AML-193 (cell line): ENCODE results near the gene PSMD2.
"Not testable (repeated sequence)": the region's sequence is repeated elsewhere in the genome, so short reads cannot be mapped to it uniquely, and the experiment has no call there.

Experiments used
- DNase-seq, 2 experiments: peaks; one replicate each; lab custom pipeline; 2025; lab: John Stamatoyannopoulos, UW

PSMD2 gene

DNA sequence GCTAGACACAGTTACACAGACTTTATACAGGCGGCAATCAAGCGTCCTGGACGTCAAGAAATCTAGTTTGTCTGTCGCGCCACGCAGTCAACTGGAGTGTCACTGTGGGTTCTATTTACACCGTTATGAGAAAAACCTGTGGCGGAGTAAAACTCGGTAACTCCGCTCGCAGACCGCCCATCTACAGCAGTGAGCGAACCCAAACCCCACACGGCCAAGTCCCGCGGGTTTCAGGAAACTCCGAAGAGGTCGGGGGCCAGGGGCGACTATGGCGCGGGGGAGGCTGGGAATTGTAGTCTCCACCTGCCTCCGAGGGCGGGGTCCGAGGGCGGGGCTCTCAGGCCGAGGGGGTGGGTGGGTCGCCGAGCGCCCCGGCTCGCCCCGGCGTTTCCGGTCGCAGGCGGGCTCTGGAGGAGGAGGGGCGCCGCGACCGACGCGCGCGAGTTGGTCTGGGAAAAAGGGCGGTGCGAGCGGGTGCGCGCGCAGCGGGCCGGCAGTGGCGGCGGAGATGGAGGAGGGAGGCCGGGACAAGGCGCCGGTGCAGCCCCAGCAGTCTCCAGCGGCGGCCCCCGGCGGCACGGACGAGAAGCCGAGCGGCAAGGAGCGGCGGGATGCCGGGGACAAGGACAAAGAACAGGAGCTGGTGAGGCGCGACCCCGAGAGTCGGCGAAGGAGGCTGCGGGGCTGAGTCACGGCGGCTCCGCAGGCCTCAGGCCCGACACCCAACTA, at the start of gene PSMD2:
Gene PSMD2, plus strand, starts transcription at position 483 of the 729 bp plus-strand sequence. Its CDS starts 26 bp downstream, at position 509.
- DNase-seq = peak; percentile 95 to 96

DNA sequence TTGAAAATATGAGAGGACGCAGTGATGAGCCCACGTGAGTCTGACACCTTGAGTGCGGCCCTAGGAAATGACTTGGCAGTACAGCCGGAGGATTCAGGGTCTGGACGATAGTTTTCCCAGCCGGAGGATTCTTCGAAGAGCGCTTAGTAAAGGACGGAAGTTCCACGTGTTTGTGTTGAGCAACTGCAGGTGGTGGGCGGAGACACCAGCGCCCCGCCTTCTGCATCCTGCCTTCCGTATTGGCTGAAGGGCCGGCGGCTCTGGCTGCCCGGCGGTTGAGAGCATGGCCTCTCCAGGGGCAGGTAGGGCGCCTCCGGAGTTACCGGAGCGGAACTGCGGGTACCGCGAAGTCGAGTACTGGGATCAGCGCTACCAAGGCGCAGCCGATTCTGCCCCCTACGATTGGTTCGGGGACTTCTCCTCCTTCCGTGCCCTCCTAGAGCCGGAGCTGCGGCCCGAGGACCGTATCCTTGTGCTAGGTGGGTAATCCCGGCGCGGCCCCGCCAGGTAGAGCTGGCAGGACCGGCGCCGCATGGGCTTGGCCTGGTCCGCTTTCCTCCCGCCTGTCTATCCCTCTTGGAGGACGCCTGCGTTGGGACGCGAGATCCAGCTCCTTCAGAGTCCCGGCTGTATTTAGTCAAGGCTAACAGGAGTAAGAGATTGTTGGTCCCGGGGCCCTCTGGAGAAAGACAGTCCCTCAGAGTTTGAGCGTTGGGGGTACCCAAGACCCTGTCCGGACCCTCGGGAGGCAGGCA, 49.5 kb upstream of the PSMD2 start, which contains the start of gene EEF1AKMT4:
Gene EEF1AKMT4, plus strand, starts transcription at position 261 of the 755 bp plus-strand sequence. Its CDS starts 23 bp downstream, at position 284.
- peak; percentile 99 for DNase-seq

DNA sequence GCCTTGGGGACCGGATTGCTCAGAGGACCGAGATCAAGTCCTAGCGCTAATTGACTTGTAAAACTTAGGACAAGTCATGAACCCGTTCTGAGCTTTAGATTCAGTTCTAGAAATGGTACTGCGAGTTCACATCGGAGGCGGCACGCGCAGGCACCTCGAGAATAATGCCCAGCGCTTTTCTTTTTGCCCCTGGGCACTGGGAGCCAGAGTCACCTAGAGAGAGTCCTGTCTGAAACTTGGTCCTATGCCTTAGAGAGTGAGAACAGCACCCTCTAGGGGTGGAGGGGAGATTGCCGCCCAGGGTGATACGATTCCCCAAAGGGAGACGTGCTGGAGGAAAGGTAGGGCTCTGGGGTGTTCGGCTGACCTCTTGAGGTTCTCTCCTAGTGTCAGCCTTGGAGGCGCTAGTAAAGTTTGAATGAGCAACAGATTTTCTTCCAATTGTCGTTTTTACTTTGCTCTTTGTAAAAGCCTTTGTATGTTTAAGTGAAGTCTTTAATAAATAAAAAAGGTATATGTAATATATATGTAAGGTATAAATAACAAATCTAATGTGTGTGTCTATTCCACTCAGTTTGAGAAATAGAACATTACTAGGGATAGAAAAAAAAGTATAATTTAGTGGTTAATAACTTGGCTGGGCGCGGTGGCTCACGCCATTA, 48.7 kb upstream of the PSMD2 start:
- DNase-seq = peak; percentile 97 to 98

DNA sequence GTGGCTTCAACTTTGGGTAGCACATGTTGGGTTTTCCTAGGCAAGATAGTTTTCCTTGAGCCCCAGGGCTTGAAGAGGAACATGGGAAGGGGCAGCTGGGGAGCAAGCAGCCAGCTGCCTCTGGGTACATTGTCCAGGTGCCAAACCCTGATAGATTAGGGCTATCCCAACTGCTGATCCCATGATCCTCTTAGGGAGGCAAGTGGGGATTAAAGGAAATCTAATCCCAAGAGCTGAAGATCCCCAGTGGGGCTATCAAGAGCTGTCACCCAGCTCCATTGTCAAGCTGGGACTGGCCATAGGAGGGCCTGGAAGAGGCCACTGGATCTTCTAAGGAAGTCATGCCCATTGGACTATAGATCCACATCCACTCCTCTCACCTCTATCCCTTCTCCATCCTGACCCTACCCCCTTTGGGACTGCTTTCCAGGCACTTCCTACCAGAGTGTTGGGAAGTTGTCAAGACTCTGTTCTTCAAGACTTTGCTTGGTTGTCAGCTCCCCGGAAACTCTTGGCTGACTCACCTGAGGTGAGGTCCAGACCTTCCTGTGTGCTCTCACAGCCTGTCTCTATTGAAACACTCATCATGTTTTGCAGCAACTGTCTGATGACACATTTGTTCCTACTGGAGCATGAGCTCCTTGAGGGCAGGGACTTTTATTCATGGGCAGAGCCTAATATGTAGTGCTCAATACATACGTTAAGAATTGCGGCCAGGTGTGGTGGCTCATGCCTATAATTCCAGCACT, 43.6 kb upstream of the PSMD2 start:
- no peak for DNase-seq

DNA sequence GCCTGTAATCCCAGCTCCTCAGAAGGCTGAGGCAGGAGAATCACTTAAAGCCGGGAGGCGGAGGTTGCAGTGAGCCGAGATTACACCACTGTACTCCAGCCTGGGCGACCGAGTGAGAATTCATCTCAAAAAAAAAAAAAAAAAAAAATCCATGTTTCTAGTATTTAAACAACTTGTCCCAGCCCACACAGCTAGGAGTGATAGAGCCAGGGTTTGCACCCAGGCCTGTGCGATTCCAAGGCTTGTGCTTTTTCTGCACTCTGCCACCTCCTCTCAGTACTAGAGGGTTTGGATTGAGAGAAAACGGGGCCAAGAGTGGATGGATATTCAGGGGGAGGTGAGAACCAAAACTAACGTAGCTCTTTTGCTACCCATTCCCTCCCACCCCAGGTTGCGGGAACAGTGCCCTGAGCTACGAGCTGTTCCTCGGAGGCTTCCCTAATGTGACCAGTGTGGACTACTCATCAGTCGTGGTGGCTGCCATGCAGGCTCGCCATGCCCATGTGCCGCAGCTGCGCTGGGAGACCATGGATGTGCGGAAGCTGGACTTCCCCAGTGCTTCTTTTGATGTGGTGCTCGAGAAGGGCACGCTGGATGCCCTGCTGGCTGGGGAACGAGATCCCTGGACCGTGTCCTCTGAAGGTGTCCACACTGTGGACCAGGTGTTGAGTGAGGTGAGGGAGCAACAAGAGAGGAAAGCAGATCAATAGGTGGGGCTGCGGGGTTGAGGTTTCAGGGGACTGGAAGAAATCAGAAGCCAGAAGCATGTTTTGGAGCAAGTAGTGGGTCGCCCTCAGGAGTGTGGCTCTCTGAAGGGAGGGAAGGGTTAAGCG, 41.7 kb upstream of the PSMD2 start:
- DNase-seq = no peak

DNA sequence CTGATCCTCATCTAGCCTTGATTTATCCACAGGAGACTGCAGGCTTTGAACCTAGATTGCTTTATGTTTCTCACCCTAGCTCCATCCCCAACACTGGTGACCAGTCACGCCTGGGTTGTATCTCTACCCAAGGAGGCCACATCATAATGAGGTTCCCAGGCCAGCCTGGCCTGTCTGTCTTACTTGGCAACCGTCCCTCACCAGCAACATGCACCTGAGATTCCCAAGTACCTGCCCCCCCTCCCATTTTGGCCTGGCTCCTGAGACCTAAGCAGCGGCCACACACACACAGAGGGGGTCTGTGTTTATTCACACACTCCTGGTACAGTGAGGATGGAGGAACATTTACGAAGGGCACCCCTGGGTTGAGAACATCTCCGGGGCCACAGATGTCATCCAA, 40.1 kb upstream of the PSMD2 start:
- DNase-seq = no peak

DNA sequence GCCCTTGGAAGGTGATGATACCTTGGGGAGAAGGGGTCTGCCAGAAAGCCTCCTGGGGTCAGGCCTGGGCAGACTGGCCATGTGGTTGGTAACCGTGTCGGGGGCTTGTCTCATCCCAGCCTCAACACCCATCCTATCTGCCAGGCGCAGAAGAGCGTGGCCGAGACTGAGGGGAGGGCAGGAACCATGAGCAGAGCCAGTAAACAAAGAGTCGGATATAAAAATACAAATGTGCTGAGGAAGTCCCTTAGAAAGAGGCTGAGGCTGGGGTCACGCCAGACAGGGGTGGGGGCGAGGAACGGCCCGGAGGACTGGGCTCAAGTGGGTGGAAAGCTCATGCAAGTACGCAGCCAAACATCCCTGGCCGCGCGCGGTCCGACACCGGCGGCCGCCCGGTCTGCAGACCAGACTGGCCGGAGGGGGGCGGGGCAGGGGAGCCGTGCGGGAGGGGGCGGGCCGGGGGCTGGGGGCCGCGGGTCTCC, 39.6 kb upstream of the PSMD2 start:
- DNase-seq = no peak

DNA sequence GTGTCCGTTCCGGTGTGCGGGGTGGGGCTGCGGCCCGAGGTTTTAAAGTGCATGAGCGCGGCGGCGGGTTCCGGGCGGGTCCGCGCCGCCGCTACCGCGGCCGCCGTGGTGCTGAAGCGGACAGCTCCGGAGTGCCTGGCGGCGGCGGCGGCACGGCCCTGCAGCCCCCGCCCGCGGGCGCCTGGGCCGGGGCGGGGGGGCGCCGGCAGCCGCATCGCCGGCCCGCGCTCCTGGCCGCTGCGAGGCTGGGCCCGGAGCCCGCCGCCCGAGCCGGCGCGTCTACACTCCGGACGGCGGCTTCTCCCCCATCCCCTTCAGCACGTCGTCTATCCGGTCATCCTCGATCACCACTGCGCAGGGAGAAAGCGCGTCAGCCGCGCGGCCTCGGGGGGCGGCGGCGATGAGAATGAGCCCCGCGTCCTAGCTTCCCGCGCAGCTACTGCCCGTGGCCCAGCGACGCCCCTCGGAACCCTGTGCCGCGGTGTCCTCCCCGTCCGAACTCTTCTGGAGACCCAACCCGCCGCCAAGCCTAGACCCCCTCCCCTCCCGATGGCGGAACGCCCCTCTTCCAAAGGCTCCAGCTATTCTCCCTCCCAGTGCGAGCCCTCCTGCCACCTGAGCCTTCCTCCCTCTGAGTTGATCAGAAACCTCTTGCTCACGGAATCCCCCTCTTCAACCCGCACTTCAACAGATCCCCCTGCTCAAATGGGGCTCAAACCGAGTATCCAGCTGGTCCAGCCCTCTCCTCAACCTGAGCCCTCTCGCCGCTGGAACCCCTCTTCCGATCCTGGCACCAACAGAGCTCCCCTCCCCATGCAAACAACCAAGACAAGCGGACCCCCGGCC, 38.9 kb upstream of the PSMD2 start:
- DNase-seq = no peak

DNA sequence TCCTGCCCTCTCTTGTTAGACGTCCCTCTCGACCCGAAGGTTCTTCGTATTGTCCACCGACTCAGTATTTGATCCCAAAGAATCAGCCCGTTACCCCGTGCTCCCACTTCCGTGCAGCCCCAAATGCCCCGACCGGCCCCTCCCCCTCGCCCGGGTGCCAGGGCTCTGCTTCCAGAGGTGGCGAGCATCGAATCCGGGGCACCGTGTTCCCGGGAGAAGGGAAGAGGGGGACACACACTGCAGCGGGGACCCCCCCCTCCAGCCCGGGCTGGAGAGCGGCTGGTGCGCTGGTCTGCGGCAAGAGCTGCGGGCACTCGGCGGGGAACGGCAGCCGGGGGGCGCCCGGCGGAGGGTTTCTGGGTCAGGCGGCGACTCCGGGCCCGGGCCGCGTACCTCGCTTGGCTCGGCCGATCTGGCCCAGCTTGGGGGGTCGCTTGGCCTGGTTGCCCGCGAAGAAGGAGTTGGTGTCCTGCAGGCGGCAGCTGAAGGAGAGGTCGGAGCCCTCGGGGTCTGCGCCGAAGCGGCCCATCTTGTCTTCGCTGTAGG, 38.2 kb upstream of the PSMD2 start:
- no peak for DNase-seq

DNA sequence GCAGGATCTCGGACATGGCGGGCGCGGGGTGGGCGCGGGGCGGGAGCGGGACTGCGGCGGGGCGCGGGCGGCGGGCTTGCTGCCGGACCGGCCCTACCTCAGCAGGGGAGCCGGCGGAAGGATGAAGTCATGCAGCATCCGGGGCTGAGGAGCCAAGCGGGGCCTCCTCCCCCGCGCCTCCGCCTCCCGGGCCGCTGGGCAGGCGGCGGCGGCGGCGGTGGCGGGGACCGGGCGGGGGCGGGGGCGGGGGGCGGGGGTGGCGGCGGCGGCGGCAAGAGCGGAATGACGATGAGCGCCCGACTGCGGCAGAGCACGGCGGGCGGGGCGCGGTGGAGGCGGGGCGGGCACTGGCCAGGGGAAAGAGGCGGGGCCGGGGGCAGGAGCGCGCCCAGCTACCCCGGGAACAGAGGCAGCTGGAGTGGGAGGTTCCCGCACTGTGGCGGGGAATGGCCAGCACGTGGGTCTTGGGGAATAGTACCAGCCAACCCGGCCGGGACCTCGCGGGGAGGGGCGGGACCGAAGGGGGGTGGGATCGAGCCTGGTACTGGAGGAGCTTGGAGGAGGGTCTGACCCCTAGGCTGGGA, 37.7 kb upstream of the PSMD2 start, which contains the start of gene CAMK2N2:
Gene CAMK2N2, minus strand, starts transcription at position 284 of the 584 bp plus-strand sequence. Its CDS starts 268 bp downstream, at position 16.
- peak; percentile 73 to 79 for DNase-seq

DNA sequence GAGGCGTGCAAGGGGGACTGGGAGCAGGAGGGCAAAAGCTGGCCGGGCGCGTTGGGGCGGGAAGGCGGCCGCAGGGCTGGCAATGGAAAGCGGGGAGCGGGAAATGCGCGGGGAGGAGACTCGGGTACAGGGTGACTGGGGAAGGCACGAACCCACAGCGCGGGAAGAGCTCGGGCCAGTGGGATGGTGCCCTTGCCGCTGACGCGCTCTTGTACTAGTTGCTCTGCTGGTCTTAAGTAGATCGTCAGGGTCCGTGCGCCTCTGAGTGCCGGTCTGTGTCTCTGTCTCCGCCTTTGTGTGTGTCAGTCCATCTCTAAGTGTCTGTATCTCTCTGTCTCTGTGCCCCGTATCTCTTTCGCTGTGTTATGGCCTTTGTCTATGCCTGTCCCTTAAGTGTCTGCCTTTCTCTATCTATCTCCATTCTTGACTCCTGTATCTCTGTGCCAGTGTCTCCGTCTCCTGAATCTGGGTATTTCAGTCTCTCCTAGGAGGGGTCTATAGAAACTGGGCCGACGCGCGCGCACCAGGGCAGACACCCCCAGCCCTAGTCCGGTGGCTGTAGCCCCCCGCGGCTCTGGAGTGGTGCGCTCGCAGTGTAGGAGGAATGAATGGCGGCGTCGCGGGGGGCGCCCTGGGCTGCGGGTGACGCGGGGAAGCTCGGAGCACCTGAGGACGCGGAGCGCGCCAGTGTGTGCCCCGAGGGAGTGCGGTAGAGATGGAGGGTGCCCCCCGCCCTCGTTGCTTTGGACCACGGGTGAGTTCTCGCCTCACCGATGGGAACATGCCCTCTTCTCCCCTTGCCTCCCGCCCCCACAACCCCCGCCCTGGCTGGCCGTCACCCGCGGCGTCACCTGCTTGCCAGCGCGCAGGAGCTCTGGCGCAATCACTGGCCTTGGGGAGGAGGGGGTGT, 36.9 kb upstream of the PSMD2 start:
- DNase-seq = peak; percentile 56 to 62

DNA sequence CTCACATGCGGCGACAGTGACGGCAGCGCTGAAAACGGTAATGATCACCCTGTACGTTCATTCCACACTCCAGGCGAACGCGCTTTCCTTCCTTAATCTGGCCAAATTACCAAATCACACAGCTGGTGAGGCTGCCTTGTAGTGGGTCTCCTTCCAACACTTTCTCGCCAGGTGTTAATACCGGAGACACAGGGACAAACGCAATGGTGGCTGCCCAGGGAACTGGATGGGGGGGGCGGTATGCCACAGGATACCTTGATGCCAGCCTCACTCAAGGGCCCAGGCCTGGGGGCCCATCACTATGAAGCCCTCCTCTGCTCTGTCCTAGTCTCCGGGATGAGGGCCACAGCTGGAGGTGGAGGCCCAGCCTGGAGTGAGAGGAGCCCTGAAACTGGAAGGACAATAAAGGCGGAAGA, 36.3 kb upstream of the PSMD2 start:
- no peak for DNase-seq

DNA sequence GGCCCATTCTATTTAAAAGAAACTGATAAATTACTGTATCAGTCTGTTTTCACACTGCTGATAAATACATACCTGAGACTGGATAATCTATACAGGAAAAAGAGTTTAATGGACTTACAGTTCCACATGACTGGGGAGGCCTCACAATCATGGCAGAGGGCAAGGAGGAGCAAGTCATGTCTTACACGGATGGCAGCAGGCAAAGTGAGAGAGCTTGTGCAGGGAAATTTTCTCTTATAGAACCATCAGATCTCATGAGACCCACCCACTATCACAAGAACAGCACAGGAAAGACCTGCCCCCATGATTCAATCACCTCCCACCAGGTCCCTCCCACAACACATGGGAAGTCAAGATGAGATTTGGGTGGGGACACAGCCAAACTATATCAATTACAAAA, 31.8 kb upstream of the PSMD2 start:
- DNase-seq = not testable (repeated sequence)

DNA sequence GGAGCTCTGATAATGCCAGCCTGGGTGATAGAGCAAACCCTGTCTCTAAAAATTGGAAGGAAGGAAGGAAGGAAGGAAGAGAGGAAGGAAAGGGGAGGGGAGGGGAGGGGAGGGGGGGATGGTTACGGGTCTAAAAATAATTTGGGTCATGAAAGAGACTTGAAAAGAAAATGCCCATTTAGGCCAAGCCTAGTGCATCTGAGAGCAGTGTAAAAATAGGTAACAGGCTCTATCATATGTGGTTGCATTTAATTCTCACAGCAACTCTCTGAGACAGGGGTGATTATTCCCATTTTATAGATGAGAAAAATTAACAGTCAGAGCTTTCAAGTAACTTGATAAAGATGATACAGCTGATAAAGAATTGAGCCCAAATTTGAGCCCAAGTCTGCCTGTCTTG, 26.8 kb upstream of the PSMD2 start:
- DNase-seq = no peak

DNA sequence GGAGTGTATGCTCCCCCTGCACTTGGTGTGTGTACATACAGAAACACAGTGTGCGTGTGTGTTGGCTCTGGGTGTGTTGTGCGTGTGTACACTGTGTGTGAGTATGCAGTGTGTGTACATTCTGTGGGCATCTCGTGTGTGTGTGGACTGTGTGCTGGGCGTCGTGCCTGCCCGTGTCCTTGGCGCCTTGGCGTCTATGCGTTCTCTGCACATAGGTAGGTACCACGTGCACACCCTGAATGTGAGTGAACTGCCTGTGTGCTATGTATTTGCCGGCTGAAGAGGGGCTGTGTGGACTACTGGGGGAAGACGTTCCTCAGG, 23.7 kb upstream of the PSMD2 start:
- no peak for DNase-seq

DNA sequence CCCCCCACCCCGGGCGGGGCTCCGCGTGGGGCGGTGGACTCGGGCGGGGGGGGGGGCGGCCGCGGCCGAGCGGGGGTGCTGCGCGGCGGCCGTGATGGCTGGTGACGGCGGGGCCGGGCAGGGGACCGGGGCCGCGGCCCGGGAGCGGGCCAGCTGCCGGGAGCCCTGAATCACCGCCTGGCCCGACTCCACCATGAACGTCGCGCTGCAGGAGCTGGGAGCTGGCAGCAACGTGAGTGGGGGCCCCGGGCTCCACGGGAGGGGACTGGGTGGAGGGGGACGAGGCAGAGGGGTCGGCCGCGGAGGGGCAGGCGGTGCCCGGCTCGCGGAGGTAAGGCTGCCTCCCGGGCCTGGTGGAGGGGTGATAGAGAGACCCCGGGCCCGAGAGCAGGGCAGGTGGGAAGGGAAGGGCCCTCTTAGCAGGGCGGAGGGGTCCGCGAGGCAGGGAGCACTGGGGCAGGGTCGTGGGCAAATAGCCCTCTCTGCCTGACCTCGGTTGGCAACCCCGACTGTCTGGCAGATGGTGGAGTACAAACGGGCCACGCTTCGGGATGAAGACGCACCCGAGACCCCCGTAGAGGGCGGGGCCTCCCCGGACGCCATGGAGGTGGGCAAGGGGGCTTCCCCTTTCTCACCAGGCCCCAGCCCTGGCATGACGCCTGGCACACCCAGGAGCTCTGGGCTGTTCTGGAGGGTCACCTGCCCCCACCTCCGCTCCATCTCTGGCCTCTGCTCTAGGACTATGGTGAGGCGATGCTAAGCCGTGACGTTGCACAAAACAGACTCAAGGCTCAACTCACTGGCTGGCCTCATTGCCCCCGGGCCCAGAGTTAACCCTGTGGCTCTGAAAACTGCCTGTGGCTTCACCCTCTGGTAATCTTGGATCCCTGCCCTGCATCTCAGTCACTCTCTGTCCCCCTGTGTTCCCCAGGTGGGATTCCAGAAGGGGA, 22.8 kb upstream of the PSMD2 start, which contains the start of gene ECE2:
Gene ECE2, plus strand, starts transcription at position 62 of the 950 bp plus-strand sequence. Its CDS starts 132 bp downstream, at position 194.
- DNase-seq = no peak

DNA sequence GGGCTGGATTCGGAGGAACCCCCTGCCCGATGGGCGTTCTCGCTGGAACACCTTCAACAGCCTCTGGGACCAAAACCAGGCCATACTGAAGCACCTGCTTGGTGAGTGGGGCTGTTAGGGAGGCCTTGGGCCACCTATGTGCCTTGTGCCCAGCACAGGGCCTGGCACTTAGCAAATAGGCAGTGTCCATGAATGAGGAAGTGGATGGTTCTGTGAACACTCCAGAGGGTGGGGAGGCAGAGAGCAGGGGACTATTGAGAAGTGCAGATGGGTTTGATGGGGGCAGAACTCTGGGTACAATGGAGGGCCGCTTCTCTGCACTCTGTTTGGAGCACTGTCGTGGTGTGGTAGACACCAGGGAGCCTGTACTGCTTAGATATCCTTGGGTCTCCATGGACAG, 21.7 kb upstream of the PSMD2 start:
- DNase-seq = no peak
